ENCODE data around the gene TMPRSS13.

Gene TMPRSS13

DNA sequence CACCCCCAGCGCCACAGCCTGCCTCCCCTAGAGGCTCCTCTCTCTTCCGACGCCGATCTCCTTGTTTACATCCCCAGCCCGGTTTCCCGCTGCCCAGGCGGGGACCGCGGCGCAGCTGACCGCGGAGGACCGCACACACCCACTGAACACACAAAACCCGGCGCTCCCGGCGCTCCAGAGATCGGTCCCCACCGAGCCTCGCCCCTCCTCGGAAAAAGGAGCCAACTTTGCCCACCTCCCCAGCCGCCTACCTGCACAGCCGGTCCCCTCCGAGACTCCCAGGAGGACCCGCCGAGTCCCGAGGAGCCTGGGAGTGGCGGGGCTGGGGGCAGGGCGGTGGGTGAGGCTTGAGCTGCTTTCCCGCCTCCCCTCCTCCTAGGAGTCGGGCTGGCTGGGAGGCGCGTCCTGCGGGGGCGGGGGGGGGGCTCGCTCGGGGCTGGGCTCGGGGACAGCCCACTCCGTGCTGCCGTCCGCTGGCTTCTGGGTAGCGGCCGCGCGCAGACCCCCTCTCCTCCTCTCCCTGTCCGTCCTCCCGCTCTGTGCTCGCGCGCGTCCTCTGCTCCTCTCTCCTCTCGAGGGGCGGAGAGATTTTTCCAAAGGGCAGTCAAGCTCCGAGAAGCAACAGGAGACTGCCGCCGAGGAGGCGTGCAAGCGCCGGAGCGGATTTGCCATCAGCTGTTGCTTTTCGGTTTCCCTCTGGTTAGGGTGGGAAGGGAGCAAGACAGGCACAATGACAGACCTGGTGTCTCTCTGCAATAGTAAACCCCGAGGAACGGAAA lies 52.7 kb downstream of the TMPRSS13 start, which contains the start of gene FXYD6:
Gene FXYD6 (minus strand): TSS at position 318 of the 779 bp plus-strand sequence. CDS start 33,882 bp downstream, outside the sequence.
- Histone ChIP-seq H3K4me1 (ENCODE audit: control insufficient read depth in 1 of 2, insufficient read depth in 1 of 2, low read depth in 1 of 2, low read length in 1 of 2) (peaks cover 5 to 14% of the 10 kb centered on the region in 2 experiments), H3K4me3 (ENCODE audit: low read depth in 1 of 2, low read length in 1 of 2) (no peak within 1 kb of the TSS), H3K36me3 (no peaks in the 10 kb centered on the region), H3K27ac (no peak within 1 kb of the TSS), H3K9me3 (no peaks in the 10 kb centered on the region), H3K27me3 (peaks cover 97% of the 10 kb centered on the region)
- TF ChIP-seq, protein P1, sequence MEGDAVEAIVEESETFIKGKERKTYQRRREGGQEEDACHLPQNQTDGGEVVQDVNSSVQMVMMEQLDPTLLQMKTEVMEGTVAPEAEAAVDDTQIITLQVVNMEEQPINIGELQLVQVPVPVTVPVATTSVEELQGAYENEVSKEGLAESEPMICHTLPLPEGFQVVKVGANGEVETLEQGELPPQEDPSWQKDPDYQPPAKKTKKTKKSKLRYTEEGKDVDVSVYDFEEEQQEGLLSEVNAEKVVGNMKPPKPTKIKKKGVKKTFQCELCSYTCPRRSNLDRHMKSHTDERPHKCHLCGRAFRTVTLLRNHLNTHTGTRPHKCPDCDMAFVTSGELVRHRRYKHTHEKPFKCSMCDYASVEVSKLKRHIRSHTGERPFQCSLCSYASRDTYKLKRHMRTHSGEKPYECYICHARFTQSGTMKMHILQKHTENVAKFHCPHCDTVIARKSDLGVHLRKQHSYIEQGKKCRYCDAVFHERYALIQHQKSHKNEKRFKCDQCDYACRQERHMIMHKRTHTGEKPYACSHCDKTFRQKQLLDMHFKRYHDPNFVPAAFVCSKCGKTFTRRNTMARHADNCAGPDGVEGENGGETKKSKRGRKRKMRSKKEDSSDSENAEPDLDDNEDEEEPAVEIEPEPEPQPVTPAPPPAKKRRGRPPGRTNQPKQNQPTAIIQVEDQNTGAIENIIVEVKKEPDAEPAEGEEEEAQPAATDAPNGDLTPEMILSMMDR (IDR thresholded peaks at IDR 0.05) = no peak

DNA sequence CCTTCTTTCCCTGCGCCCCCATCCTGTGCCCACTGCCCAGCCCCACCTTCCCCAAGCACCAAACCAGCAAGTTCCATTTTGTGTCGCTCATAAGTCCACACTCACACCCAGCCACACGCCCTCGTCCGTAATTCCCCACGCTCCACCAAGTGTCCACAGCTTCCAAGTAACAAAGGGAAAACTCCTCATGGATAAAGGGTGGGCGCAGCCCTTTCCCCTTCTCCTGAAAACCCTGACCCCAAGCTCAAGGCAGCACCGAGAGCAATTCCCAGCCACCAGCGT lies 53.2 kb downstream of the TMPRSS13 start:
- H3K9me3 ChIP-seq = no peaks in the 10 kb centered on the region
- no peak overlapping the region for H3K27ac ChIP-seq
- peaks cover 5 to 14% of the 10 kb centered on the region in 2 experiments for H3K4me1 ChIP-seq (ENCODE audit: control insufficient read depth in 1 of 2, insufficient read depth in 1 of 2, low read depth in 1 of 2, low read length in 1 of 2)
- H3K36me3 ChIP-seq = no peaks in the 10 kb centered on the region
- H3K4me3 ChIP-seq (ENCODE audit: low read depth in 1 of 2, low read length in 1 of 2) = no peak overlapping the region
- TF ChIP-seq, protein P1 (IDR thresholded peaks at IDR 0.05) = no peak
- H3K27me3 ChIP-seq = peaks cover 92% of the 10 kb centered on the region

DNA sequence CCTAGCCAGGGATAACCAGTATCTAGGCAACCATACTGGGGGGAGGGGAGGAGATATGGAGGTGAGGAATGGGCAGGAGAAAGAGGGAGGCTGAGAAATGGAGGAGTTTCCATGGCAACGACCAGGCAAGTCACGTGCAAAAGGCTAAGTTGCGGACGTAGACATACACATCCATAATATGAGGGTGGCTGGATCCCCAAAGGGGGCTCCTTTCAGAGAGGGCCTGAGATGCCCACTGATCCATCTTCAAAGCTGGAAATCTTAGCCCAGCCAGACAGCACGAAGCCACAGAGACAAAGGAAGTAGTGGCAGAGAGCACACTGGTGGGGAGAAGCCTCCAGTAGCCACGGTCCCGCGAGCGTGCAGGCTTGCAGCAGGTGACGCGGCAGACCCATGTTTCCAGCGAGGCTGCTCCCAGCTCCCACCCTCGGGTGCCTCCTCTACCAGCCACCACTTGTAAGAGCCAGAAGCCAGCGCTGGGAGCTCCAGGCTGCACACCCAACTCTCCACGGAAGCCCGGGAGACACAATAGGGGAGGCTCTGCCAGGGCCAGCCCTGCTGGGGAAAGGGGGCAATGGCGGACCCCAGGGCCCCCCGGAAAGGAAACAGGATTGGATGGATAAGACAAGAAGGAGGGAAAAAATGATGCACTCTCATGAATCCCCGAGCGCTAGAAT lies 53.7 kb downstream of the TMPRSS13 start:
- Histone ChIP-seq H3K9me3 (no peaks in the 10 kb centered on the region), H3K4me1 (ENCODE audit: control insufficient read depth in 1 of 2, insufficient read depth in 1 of 2, low read depth in 1 of 2, low read length in 1 of 2) (peaks cover 5 to 14% of the 10 kb centered on the region in 2 experiments), H3K27me3 (peaks cover 87% of the 10 kb centered on the region), H3K27ac (no peak overlapping the region), H3K36me3 (no peaks in the 10 kb centered on the region), H3K4me3 (ENCODE audit: low read depth in 1 of 2, low read length in 1 of 2) (no peak overlapping the region)
- TF ChIP-seq, protein P1 (IDR thresholded peaks at IDR 0.05) = no peak

DNA sequence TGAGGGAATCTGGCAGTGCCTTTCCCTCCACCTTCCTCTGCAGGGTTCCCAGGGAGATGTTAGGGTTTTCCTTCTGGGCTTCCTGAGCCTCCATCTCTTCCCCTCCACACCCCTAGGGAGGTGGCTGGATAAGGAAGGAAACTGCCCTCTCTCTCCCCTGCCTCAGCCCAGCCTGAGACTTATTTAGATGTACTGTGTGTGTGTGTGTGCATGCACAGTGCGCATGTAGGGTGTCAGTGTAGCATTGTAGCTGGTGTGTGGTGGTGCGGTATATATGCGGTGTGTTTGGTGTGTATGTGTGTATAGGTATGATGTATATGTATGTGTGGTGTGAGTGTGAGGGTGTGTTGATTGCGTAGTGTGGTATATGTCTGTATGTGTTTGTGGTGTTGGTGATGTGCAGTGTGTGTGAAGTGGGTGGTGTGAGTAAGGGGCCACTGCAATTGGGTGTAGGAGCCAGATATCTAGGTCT lies 54.3 kb downstream of the TMPRSS13 start:
- Histone ChIP-seq H3K9me3 (no peaks in the 10 kb centered on the region), H3K27ac (no peak overlapping the region), H3K4me1 (ENCODE audit: control insufficient read depth in 1 of 2, insufficient read depth in 1 of 2, low read depth in 1 of 2, low read length in 1 of 2) (peaks cover 5 to 14% of the 10 kb centered on the region in 2 experiments), H3K36me3 (no peaks in the 10 kb centered on the region), H3K4me3 (ENCODE audit: low read depth in 1 of 2, low read length in 1 of 2) (no peak overlapping the region), H3K27me3 (peaks cover 81% of the 10 kb centered on the region)
- TF ChIP-seq, protein P1 (IDR thresholded peaks at IDR 0.05) = no peak

DNA sequence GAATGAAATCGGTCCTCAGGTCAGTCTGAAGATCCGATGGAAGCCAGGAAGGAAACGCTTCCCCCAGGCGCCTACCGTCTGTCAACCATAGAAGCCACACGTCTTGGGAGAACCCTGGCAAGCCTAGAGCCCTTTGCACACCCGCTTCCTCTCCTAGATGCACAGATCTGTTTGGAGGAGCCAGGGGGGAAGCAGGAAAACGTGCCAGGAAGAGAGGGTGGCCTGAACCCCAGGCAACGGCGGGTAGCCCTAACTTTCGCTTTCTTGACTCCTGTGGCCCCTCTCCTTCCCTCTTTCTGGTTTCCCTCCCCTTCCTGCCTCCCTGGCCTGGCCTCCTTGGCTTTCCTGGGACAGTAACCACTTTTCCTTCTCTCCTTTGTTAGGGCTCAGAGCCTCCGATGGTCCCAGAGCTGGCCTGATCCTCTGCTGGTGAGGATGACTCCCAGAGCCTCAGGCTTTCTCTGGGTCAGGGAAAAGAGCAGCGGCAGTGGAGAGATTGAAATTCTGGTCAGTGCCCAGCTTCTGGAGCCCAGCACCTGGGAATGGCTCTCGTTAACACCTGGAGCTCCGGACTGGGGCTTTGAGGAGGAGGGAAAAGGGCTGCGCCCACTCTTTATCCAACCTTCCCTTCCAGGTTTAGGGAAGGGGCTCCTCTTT lies 54.8 kb downstream of the TMPRSS13 start:
- Histone ChIP-seq H3K27ac (no peak overlapping the region), H3K4me3 (ENCODE audit: low read depth in 1 of 2, low read length in 1 of 2) (no peak overlapping the region), H3K36me3 (no peaks in the 10 kb centered on the region), H3K9me3 (no peaks in the 10 kb centered on the region), H3K27me3 (peaks cover 76% of the 10 kb centered on the region), H3K4me1 (ENCODE audit: control insufficient read depth in 1 of 2, insufficient read depth in 1 of 2, low read depth in 1 of 2, low read length in 1 of 2) (peaks cover 5 to 14% of the 10 kb centered on the region in 2 experiments)
- TF ChIP-seq, protein P1 (IDR thresholded peaks at IDR 0.05) = no peak
